ENCODE data around the gene TTLL9. TPM values are rescaled to one million over a fixed set of nuclear protein-coding genes. Genes with fewer than 3 reads are reported as not detected.

Gene TTLL9
- total and polyA plus RNA-seq, 2 of the 13 experiments (the other 11 are each of a cell fraction or from before 2014, with no cell fraction given): not detected

DNA sequence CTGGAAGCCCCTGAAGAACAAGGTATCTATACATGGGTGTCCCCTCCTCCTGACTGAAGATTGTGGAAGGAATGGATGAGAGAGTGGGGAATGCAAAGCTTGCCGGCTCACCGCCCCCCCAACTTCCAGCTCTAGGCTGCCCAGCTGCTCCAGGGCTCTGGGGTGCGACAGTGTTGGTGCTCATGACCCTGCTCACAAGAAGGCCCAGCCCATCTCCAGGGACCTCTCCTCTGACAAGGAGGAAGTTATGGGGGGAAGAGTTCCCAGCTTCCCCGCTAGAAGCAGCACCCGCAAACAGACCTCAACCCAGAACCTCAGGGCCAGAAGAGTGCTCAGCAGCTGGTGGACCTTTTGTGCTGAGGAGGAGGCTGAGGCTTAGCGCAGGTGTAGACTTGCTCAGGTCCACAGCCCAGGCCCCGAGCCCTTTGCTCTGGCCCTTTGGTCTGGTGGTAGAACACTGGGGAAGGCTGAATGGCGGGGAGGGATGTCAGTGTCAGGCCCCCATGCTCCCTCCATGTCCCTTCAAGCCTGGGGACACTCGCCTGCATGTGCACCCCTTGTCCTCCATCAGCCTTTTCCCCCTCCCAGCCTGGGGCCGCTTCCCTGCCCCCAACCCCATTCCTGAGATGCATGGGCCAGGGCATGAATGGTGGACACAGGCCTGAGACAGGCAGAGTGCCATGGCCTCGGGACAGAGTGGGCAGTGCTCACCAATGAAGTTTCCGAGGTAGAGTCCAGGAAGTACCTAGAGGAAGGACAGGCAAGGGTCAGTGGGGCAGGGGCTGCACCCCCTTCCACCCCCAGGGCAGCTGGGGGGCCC is 1.4 kb upstream of the TTLL9 start (continued):
- TF ChIP-seq, protein P1, sequence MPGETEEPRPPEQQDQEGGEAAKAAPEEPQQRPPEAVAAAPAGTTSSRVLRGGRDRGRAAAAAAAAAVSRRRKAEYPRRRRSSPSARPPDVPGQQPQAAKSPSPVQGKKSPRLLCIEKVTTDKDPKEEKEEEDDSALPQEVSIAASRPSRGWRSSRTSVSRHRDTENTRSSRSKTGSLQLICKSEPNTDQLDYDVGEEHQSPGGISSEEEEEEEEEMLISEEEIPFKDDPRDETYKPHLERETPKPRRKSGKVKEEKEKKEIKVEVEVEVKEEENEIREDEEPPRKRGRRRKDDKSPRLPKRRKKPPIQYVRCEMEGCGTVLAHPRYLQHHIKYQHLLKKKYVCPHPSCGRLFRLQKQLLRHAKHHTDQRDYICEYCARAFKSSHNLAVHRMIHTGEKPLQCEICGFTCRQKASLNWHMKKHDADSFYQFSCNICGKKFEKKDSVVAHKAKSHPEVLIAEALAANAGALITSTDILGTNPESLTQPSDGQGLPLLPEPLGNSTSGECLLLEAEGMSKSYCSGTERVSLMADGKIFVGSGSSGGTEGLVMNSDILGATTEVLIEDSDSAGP (CRISPR knock-in tag; IDR thresholded peaks at IDR 0.05; ENCODE audit: borderline replicate concordance): peak; percentile 7; the same call in 1 of the 2 replicates

GRCh38 chr20:31869673-31869941 is 827 bp upstream of the TTLL9 start:
- Histone ChIP-seq H2AFZ (ENCODE audit: low read length) (peak overlapping the region; percentile 1), H3K27ac (ENCODE audit: extremely low read length, insufficient read depth, low read length) (no peak overlapping the region), H3K4me3 (replicated peaks in 1 of 3; ENCODE audit: insufficient read depth in 1 of 3, low read depth in 2 of 3, low read length in 3 of 3) (peak overlapping the region; percentile 56 to 85 (median 57)), H4K20me1 (ENCODE audit: insufficient read depth, low read length) (no peaks in the 10 kb centered on the region), H3K4me1 (ENCODE audit: insufficient read depth, low read length) (peaks cover 20% of the 10 kb centered on the region), H3K79me2 (ENCODE audit: insufficient read depth, low read length) (no peaks in the 10 kb centered on the region), H3K9ac (ENCODE audit: insufficient read depth, low read depth, low read length) (peak overlapping the region; percentile 55; the same call in 1 of the 2 replicates), H3K27me3 (ENCODE audit: control insufficient read depth in 1 of 2, insufficient read depth in 2 of 2, low read length in 2 of 2) (peaks cover 14 to 55% of the 10 kb centered on the region in 2 experiments; a peak in 4 of 5 replicates), H3K9me3 (ENCODE audit: low read length) (no peaks in the 10 kb centered on the region), H3K36me3 (replicated peaks in 1 of 2; ENCODE audit: control insufficient read depth in 1 of 2, insufficient read depth in 2 of 2, low read length in 2 of 2) (no peaks in the 10 kb centered on the region), H3K4me2 (ENCODE audit: low read depth, low read length) (peak overlapping the region; percentile 99)
- CTCF ChIA-PET (ENCODE audit: low intra/inter-chr PET ratio, low total read pairs): no interaction called here
- POLR2A ChIA-PET: interaction anchor here (0.6 to 1.5 kb wide), 2 partner anchors 9 to 11 kb away, joined by 3 to 9 read pairs; no protein-coding TSS in a partner anchor
- FAIRE-seq (no peak), DNase-seq (ENCODE audit: low spot score) (no peak), ATAC-seq (peak; percentile 30)
- intact Hi-C loops (cut with micrococcal nuclease; ENCODE audit: unreplicated experiment): no loop called here
- no TSS peak for BruUV-seq (replicated peaks)
- whole genome bisulfite sequencing (ENCODE audit: low lambda C conversion rate): 0% methylated on average over 1 of the region's 1 CpG
- peak; percentile 29 for TF ChIP-seq ZNF282 (IDR thresholded peaks at IDR 0.05; ENCODE audit: partially characterized antibody)
- no peak for TF ChIP-seq BCL6 (CRISPR knock-in tag; IDR thresholded peaks at IDR 0.05)
- 0 out of 2 replicates have a peak, but pooled peaks have one; percentile 46 for TF ChIP-seq ZNF333 (CRISPR knock-in tag; IDR thresholded peaks at IDR 0.05; ENCODE audit: borderline replicate concordance)
- TF ChIP-seq ARID2 (CRISPR knock-in tag; IDR thresholded peaks at IDR 0.05; ENCODE audit: borderline replicate concordance): 0 out of 2 replicates have a peak, but pooled peaks have one; percentile 9
- TF ChIP-seq TBX2 (CRISPR knock-in tag; IDR thresholded peaks at IDR 0.05; ENCODE audit: borderline replicate concordance): peak; percentile 12; the same call in 1 of the 2 replicates
- peak; percentile 20 for TF ChIP-seq ZNF781 (CRISPR knock-in tag; IDR thresholded peaks at IDR 0.05; ENCODE audit: borderline replicate concordance, not compliant biosample characterization)
- no peak for TF ChIP-seq TEAD3 (CRISPR knock-in tag; optimal IDR thresholded peaks at IDR 0.05; ENCODE audit: borderline replicate concordance)
- TF ChIP-seq ZMYM3 (CRISPR knock-in tag; IDR thresholded peaks at IDR 0.05): 0 out of 2 replicates have a peak, but pooled peaks have one; percentile 24
- in situ Hi-C loops (cut with HindIII; ENCODE audit: extremely low pct_ligation_motif_present, low pct_unique_long_range_greater_than_20kb): no loop called here

Measured in HepG2 (cell line).